Measurements from ENCODE around the gene LMBR1.
"Not testable (repeated sequence)": the region's sequence is repeated elsewhere in the genome, so short reads cannot be mapped to it uniquely, and the experiment has no call there.

LMBR1 gene

GRCh38 chr7:156642306-156643045, 250.5 kb downstream of the LMBR1 start:
- DNase-seq (ENCODE audit: low read depth) = no peak
- TF ChIP-seq CTCF (IDR thresholded peaks at IDR 0.05; ENCODE audit: control insufficient read depth, insufficient read depth, low read depth, low read length, missing control alignments) = no peak
- no peak overlapping the region for H3K4me3 ChIP-seq (ENCODE audit: control insufficient read depth, low read depth, low read length)

GRCh38 chr7:156640949-156641485, 252.0 kb downstream of the LMBR1 start:
- DNase-seq (ENCODE audit: low read depth) = no peak
- peak overlapping the region; percentile 81 for H3K4me3 ChIP-seq (ENCODE audit: control insufficient read depth, low read depth, low read length)
- no peak for TF ChIP-seq CTCF (IDR thresholded peaks at IDR 0.05; ENCODE audit: control insufficient read depth, insufficient read depth, low read depth, low read length, missing control alignments)

- no peak for TF ChIP-seq CTCF (IDR thresholded peaks at IDR 0.05; ENCODE audit: control insufficient read depth, insufficient read depth, low read depth, low read length, missing control alignments)
- DNase-seq (ENCODE audit: low read depth) = peak; percentile 18
- H3K4me3 ChIP-seq (ENCODE audit: control insufficient read depth, low read depth, low read length) = peak within 1 kb of the TSS; percentile 81
Observed at GRCh38 chr7:156640257-156640948, 252.6 kb downstream of the LMBR1 start, which contains the start of gene RNF32. TSS of gene RNF32 (plus strand) at chr7:156640774. CDS start at chr7:156643878, 3,104 bp downstream.

- H3K4me3 ChIP-seq (ENCODE audit: control insufficient read depth, low read depth, low read length) = peak overlapping the region; percentile 81
- DNase-seq (ENCODE audit: low read depth) = no peak
- TF ChIP-seq CTCF (IDR thresholded peaks at IDR 0.05; ENCODE audit: control insufficient read depth, insufficient read depth, low read depth, low read length, missing control alignments) = no peak
Observed at GRCh38 chr7:156639426-156640256, 253.3 kb downstream of the LMBR1 start.

- DNase-seq (ENCODE audit: low read depth) = no peak
- no peak overlapping the region for H3K4me3 ChIP-seq (ENCODE audit: control insufficient read depth, low read depth, low read length)
- no peak for TF ChIP-seq CTCF (IDR thresholded peaks at IDR 0.05; ENCODE audit: control insufficient read depth, insufficient read depth, low read depth, low read length, missing control alignments)
Observed at GRCh38 chr7:156638443-156639077, 254.4 kb downstream of the LMBR1 start.

GRCh38 chr7:156637093-156637492, 255.9 kb downstream of the LMBR1 start:
- not testable (repeated sequence) for H3K4me3 ChIP-seq (ENCODE audit: control insufficient read depth, low read depth, low read length); DNase-seq (ENCODE audit: low read depth)

All from AG09309 (cell line).